C4-2B (cell line): ENCODE data around the gene AGPAT1.
"Not testable (repeated sequence)": the region's sequence is repeated elsewhere in the genome, so short reads cannot be mapped to it uniquely, and the experiment has no call there.

Experiments
- H3K27ac ChIP-seq: fragments of 450-650 bp; 2 replicates; pipeline ENCODE4 v1.5.1; 2017
- ZFX ChIP-seq: fragments of 450-650 bp; IDR thresholded peaks from 2 replicates; pipeline ENCODE4 v1.6.1; 2017
- TF ChIP-seq, protein P1 (sequence below): fragments of 450-650 bp; conservative IDR thresholded peaks from 2 replicates; pipeline ENCODE4 v1.5.1; 2017; ENCODE audit warnings: mild to moderate bottlenecking

AGPAT1 gene

DNA sequence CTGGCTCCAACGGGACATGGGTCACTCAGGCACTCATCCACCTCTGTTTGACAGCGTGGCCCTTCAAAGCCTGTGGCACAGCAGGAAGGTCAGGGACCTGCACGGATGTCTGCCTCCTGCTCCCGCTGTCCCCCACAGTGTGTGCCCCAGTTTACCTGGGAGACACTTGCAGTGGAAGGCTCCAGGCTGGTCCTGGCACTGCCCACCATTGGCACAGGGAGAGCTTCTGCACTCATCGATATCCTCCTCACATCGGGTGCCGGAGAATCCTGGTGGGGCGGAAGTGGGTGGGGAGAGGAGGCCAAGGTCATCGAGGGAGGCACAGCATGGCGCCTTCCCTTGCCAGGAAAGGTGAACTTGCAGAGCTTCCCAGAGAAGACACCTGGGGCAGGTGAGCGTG lies 41.1 kb upstream of the AGPAT1 start:
- TF ChIP-seq, protein P1, sequence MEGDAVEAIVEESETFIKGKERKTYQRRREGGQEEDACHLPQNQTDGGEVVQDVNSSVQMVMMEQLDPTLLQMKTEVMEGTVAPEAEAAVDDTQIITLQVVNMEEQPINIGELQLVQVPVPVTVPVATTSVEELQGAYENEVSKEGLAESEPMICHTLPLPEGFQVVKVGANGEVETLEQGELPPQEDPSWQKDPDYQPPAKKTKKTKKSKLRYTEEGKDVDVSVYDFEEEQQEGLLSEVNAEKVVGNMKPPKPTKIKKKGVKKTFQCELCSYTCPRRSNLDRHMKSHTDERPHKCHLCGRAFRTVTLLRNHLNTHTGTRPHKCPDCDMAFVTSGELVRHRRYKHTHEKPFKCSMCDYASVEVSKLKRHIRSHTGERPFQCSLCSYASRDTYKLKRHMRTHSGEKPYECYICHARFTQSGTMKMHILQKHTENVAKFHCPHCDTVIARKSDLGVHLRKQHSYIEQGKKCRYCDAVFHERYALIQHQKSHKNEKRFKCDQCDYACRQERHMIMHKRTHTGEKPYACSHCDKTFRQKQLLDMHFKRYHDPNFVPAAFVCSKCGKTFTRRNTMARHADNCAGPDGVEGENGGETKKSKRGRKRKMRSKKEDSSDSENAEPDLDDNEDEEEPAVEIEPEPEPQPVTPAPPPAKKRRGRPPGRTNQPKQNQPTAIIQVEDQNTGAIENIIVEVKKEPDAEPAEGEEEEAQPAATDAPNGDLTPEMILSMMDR, result no peak
- no peak for TF ChIP-seq ZFX
- no peak overlapping the region for H3K27ac ChIP-seq

DNA sequence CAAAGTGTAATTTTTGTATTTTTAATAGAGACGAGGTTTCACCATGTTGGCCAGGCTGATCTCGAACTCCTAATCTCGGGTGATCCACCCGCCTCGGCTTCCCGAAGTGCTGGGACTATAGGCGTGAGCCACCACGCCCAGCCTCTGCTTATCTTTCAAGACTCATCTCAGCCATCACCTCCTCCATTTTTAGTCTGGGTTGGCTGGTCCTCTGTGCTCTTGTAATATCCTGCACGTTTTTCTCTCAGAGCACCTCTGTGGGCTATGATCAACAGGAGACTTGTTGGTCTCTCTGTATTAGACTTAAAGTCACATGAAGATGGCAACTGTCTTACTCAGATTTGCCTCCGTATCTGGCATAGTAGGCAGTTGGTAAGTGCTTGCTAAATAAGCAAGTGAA lies 40.4 kb upstream of the AGPAT1 start:
- no peak for TF ChIP-seq ZFX
- TF ChIP-seq, protein P1, result no peak
- H3K27ac ChIP-seq, result no peak overlapping the region

DNA sequence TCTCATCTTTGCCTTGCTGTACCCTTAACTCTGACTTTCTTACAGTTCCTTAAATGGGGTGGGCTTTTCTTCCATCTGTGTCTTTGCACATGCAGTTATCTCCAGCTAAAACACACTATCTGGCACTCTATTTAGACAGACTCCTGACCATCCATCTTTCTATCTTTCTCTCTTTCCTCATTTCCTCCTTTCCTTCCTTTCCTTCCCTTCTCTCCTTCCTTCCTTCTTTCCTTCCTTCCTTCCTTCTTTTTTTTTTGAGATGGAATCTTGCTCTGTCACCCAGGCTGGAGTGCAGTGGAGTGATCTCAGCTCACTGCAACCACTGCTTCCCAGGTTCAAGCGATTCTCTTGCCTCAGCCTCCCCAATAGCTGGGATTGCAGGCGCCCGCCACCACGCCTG lies 39.7 kb upstream of the AGPAT1 start:
- H3K27ac ChIP-seq, result no peak overlapping the region
- TF ChIP-seq, protein P1, result no peak
- TF ChIP-seq ZFX, result no peak

DNA sequence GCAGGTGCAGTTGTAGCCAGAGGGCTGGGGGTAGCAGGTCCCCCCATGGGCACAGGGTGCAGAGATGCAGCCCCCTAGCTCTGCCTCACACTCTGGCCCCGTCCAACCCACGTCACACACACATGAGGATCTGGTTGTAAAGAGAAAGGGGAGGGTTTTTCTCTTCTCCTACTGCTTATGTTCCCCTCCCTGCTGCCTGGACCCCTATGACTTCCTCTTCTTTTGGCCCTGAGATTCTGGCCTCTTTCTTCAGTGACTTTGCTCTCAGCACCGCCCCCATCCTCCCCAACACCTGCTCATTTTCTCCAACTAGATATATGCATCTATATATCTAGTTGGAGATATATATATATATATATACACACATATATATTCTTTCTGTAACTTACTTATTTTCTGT lies 38.2 kb upstream of the AGPAT1 start:
- TF ChIP-seq, protein P1, result no peak
- TF ChIP-seq ZFX, result no peak
- no peak overlapping the region for H3K27ac ChIP-seq

DNA sequence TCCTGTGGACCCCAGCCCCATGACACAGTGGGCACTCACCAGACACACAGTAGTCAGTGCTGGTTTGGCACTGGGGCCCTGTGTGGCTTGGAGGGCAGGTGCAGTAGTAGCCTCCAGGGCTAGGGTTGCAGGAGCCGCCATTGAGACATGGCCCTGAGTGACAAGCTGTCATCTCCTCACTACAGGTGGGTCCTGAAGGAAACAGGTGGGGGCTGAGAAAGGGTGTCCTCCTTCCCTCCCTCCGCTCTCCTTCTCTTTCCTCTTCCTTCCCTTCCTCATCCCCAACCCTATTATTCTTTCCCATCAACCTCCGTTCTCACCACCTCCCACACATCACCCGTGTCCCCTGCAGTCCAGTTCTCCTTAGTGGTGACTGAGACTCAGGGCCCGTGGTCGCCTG lies 37.8 kb upstream of the AGPAT1 start:
- H3K27ac ChIP-seq, result no peak overlapping the region
- no peak for TF ChIP-seq ZFX
- TF ChIP-seq, protein P1, result no peak

DNA sequence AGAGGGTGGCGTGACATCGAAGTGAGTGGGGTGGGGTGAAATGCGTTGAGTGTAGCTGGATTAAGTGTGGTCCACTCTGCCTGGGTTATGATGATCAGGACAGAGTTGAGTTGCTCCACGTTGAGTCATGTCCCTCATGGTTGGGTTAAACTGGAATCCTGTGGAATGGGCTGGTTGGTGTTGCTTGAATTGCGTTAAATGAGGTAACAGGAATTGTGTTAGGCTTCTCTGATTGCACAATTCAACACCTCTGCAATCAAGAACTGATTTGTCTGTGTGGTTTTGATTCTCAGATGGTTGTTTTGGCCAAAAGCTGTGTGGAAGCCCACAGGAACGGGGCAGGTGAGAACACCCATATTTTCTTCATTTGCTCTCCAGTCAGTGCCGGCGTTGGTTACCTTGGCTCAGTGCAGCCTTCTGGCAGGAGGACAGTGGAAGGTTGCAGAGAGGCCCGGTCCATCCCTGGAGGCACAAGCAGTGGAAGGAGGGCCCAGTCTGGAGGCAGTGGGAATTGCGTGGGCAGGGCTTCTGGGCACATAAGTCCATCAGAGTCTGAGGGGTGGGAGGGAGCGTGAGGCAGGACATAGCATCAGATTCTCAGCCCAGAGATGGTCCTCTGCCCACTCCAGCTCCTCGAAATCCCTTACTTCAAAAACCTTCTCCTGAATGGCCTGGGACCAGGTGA lies 36.3 kb upstream of the AGPAT1 start:
- no peak overlapping the region for H3K27ac ChIP-seq
- TF ChIP-seq, protein P1, result no peak
- no peak for TF ChIP-seq ZFX

DNA sequence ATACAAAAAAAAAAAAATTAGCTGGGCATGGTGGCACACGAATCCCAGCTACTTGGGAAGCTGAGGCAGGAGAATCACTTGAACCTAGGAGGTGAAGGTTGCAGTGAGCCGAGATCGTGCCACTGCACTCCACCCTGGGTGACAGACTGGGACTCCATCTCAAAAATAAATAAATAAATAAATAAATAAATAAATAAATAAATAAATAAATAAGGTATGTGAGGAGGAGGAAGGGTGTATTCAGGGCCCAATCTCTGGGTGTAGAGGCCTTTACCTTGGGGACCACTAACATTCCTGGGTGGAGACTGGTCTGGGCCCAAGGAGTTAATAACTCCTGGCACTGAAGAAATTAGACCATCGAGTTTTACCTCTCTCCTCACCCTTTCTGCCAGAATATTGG lies 35.5 kb upstream of the AGPAT1 start:
- H3K27ac ChIP-seq, result not testable (repeated sequence)

DNA sequence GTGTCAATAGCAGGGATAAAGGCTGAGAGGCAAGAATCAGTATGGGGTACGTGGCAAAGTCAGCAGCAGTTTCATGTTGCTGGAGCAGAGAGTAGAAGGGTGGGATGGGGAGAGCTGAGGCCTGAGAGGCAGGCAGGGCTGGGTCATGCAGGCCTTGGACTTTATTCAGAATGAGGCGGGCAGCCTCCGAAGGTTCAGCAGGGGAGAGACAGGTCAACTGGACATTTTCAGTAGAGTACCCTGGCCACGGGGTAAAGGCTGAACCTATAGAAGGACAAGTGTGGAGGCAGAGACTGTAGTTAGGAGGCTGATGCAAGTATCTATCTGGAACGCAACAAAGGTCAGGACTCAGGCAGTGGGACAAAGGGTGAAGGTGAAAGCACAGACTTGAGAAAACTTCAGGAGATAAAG lies 34.3 kb upstream of the AGPAT1 start:
- TF ChIP-seq, protein P1, result no peak
- TF ChIP-seq ZFX, result no peak
- H3K27ac ChIP-seq, result no peak overlapping the region
